Stimulated activated CD4-positive, alpha-beta T cell treated with anti-CD3 and anti-CD28 coated beads, Interleukin-2, amount 100 ng/mL, for 48 hours (primary cell): Measurements from ENCODE around the gene NPAS3.

Experiments
- DNase-seq, 2 donors: peaks; one replicate each; pipeline ENCODE4 v3.0.0-alpha.2; 2020

The NPAS3 gene

GRCh38 chr14:33602396-33602795 lies 663.7 kb downstream of the NPAS3 start:
- no peak for DNase-seq

GRCh38 chr14:33606591-33606990 lies 667.9 kb downstream of the NPAS3 start:
- no peak for DNase-seq

GRCh38 chr14:33609582-33609981 lies 670.9 kb downstream of the NPAS3 start:
- no peak for DNase-seq

GRCh38 chr14:33610121-33610520 lies 671.4 kb downstream of the NPAS3 start:
- DNase-seq, result no peak

GRCh38 chr14:33611405-33612196 lies 672.9 kb downstream of the NPAS3 start:
- no peak for DNase-seq

- no peak for DNase-seq
These were observed 673.5 kb downstream of the NPAS3 start for GRCh38 chr14:33612197-33612505.

GRCh38 chr14:33617154-33617553 lies 678.5 kb downstream of the NPAS3 start:
- DNase-seq, result no peak

GRCh38 chr14:33618361-33619105 lies 679.9 kb downstream of the NPAS3 start:
- DNase-seq, result no peak

- DNase-seq, result no peak
These were observed 683.8 kb downstream of the NPAS3 start for GRCh38 chr14:33622496-33622895.

- no peak for DNase-seq
These were observed 691.1 kb downstream of the NPAS3 start for GRCh38 chr14:33629792-33630191.

- no peak for DNase-seq
These were observed 692.3 kb downstream of the NPAS3 start for GRCh38 chr14:33631021-33631420.

GRCh38 chr14:33631441-33631840 lies 692.8 kb downstream of the NPAS3 start:
- no peak for DNase-seq

GRCh38 chr14:33634631-33635030 lies 696.0 kb downstream of the NPAS3 start:
- DNase-seq, result no peak

GRCh38 chr14:33636716-33637115 lies 698.0 kb downstream of the NPAS3 start:
- no peak for DNase-seq

GRCh38 chr14:33642080-33642479 lies 703.4 kb downstream of the NPAS3 start:
- no peak for DNase-seq

- no peak for DNase-seq
These were observed 704.1 kb downstream of the NPAS3 start for GRCh38 chr14:33642691-33643244.

- DNase-seq, result no peak
These were observed 704.9 kb downstream of the NPAS3 start for GRCh38 chr14:33643426-33644181.

GRCh38 chr14:33646692-33647260 lies 708.1 kb downstream of the NPAS3 start:
- DNase-seq, result no peak

GRCh38 chr14:33647385-33647786 lies 708.7 kb downstream of the NPAS3 start:
- no peak for DNase-seq

- DNase-seq, result no peak
These were observed 711.8 kb downstream of the NPAS3 start for GRCh38 chr14:33650430-33650829.

GRCh38 chr14:33652566-33653307 lies 714.1 kb downstream of the NPAS3 start:
- DNase-seq, result no peak

GRCh38 chr14:33653308-33653695 lies 714.6 kb downstream of the NPAS3 start:
- no peak for DNase-seq
